Neural cell (in vitro differentiated cells): ENCODE data around the gene RRM1. TPM values are rescaled to one million over a fixed set of nuclear protein-coding genes. Genes with fewer than 3 reads are reported as not detected.

Experiments used
- H2AFZ ChIP-seq: fragments of 200-600, 300-800 bp; sonication (generic), shearing (Covaris generic); 2 replicates; pipeline ENCODE4 v1.6.0; 2014; ENCODE audit warnings: low read depth, mild to moderate bottlenecking, antibody characterized with exemption, low read length, moderate library complexity
- H3F3A ChIP-seq: fragments of 200-600 bp; shearing (Covaris generic); 2 replicates; pipeline ENCODE4 v1.6.1; 2016; ENCODE audit warnings: mild to moderate bottlenecking, moderate library complexity, mixed read lengths, antibody characterized with exemption, low read length; ENCODE audit not compliant: insufficient read depth, poor library complexity, severe bottlenecking
- H3K27ac ChIP-seq: fragments of 200-600, 300-800 bp; sonication (generic), shearing (Covaris generic); 2 replicates; pipeline ENCODE4 v1.5.1; 2014; ENCODE audit warnings: mild to moderate bottlenecking, low read length, moderate library complexity
- H3K27me3 ChIP-seq: fragments of 300-800, 200-600 bp; sonication (generic), shearing (Covaris generic); 2 replicates; pipeline ENCODE4 v1.6.0; 2014; ENCODE audit warnings: mild to moderate bottlenecking, low read depth, low read length, moderate library complexity; ENCODE audit not compliant: insufficient read depth
- H3K36me3 ChIP-seq: fragments of 300-800, 200-600 bp; sonication (generic), shearing (Covaris generic); 2 replicates; pipeline ENCODE4 v1.5.1; 2014; ENCODE audit warnings: mild to moderate bottlenecking, antibody characterized with exemption, low read length, moderate library complexity; ENCODE audit not compliant: insufficient read depth
- H3K4me2 ChIP-seq: fragments of 300-800, 200-600 bp; sonication (generic), shearing (Covaris generic); 2 replicates; pipeline ENCODE4 v1.6.0; 2014; ENCODE audit warnings: mild to moderate bottlenecking, low read length
- H3K4me3 ChIP-seq: fragments of 300-800, 200-600 bp; sonication (generic), shearing (Covaris generic); 2 replicates; pipeline ENCODE4 v1.5.1; 2014; ENCODE audit warnings: mild to moderate bottlenecking, low read length, moderate library complexity
- H3K79me2 ChIP-seq: fragments of 200-600 bp; shearing (Covaris generic); replicated peaks from 2 replicates; pipeline ENCODE4 v1.6.0; 2014; ENCODE audit warnings: mild to moderate bottlenecking, low read length, moderate library complexity; ENCODE audit not compliant: insufficient read depth
- H3K9ac ChIP-seq: fragments of 300-800, 200-600 bp; sonication (generic), shearing (Covaris generic); 2 replicates; pipeline ENCODE4 v1.6.1; 2016; ENCODE audit warnings: mild to moderate bottlenecking, low read length, mixed read lengths
- H3K9me2 ChIP-seq: fragments of 200-600 bp; shearing (Covaris generic); 2 replicates; pipeline ENCODE4 v1.6.1; 2016; ENCODE audit warnings: mild to moderate bottlenecking, low read length, mixed read lengths; ENCODE audit not compliant: insufficient read depth
- H3K9me3 ChIP-seq: fragments of 200-600, 300-800 bp; sonication (generic), shearing (Covaris generic); 2 replicates; pipeline ENCODE4 v1.6.1; 2016; ENCODE audit warnings: mild to moderate bottlenecking, mixed run types, low read length, moderate library complexity, mixed read lengths
- H4K20me1 ChIP-seq: fragments of 200-600 bp; shearing (Covaris generic); 2 replicates; pipeline ENCODE4 v1.6.1; 2016; ENCODE audit warnings: mild to moderate bottlenecking, mixed run types; ENCODE audit not compliant: insufficient read depth
- CTCF ChIP-seq: fragments of 450-650 bp; IDR thresholded peaks from 2 replicates; pipeline ENCODE4 v1.5.1; 2014; ENCODE audit warnings: antibody characterized with exemption, mild to moderate bottlenecking, moderate library complexity; ENCODE audit not compliant: poor library complexity, severe bottlenecking
- EP300 ChIP-seq: fragments of 450-650 bp; conservative IDR thresholded peaks from 2 replicates; pipeline ENCODE4 v1.6.1; 2014; ENCODE audit warnings: antibody characterized with exemption, mild to moderate bottlenecking, moderate library complexity; ENCODE audit not compliant: poor library complexity, severe bottlenecking
- EZH2 ChIP-seq: fragments of 200-600, 300-800 bp; shearing (Covaris generic), sonication (generic); IDR thresholded peaks from 2 replicates; pipeline ENCODE4 v1.6.1; 2014; ENCODE audit warnings: antibody characterized with exemption, low read length, borderline replicate concordance, mild to moderate bottlenecking; ENCODE audit not compliant: insufficient read depth, poor library complexity, severe bottlenecking
- MXI1 ChIP-seq: fragments of 450-650 bp; conservative IDR thresholded peaks from 2 replicates; pipeline ENCODE4 v1.6.1; 2014; ENCODE audit warnings: antibody characterized with exemption, mild to moderate bottlenecking; ENCODE audit not compliant: poor library complexity, severe bottlenecking
- POLR2AphosphoS5 ChIP-seq: IDR thresholded peaks from 2 replicates; pipeline ENCODE4 v1.6.1; 2012
- RAD21 ChIP-seq: fragments of 450-650 bp; conservative IDR thresholded peaks from 2 replicates; pipeline ENCODE4 v1.6.1; 2014; ENCODE audit warnings: antibody characterized with exemption, mild to moderate bottlenecking, moderate library complexity
- REST ChIP-seq: IDR thresholded peaks from 2 replicates; pipeline ENCODE4 v1.6.1; 2012; ENCODE audit warnings: borderline replicate concordance
- SMC3 ChIP-seq: fragments of 450-650 bp; conservative IDR thresholded peaks from 2 replicates; pipeline ENCODE4 v1.6.1; 2014; ENCODE audit warnings: antibody characterized with exemption, mild to moderate bottlenecking, moderate library complexity; ENCODE audit not compliant: poor library complexity
- TAF1 ChIP-seq: IDR thresholded peaks from 2 replicates; pipeline ENCODE4 v1.6.1; 2012; ENCODE audit warnings: low read depth
- polyA plus RNA-seq: library from polyadenylated mRNA; depleted of rRNA; stranded (reverse); fragments of >200 nt; gene quantifications from 2 replicates; pipeline ENCODE4 v1.2.3, GENCODE V29; 2014

The RRM1 gene
- polyA plus RNA-seq, 1 donor from 2014 or later = 65.9 TPM

GRCh38 chr11:4090258-4090657 is 4.3 kb upstream of the RRM1 start:
- Histone ChIP-seq H3F3A (no peaks in the 10 kb centered on the region), H3K9me3 (no peaks in the 10 kb centered on the region), H3K9me2 (no peaks in the 10 kb centered on the region), H2AFZ (no peak overlapping the region), H3K4me2 (no peak overlapping the region), H3K9ac (no peak overlapping the region), H3K36me3 (no peaks in the 10 kb centered on the region), H3K79me2 (no peaks in the 10 kb centered on the region), H3K4me3 (no peak overlapping the region), H3K27ac (no peak overlapping the region), H3K27me3 (no peaks in the 10 kb centered on the region), H4K20me1 (no peaks in the 10 kb centered on the region)
- no peak for TF ChIP-seq MXI1
- TF ChIP-seq EZH2 = no peak
- TF ChIP-seq POLR2AphosphoS5 = no peak
- TF ChIP-seq TAF1 = no peak

DNA sequence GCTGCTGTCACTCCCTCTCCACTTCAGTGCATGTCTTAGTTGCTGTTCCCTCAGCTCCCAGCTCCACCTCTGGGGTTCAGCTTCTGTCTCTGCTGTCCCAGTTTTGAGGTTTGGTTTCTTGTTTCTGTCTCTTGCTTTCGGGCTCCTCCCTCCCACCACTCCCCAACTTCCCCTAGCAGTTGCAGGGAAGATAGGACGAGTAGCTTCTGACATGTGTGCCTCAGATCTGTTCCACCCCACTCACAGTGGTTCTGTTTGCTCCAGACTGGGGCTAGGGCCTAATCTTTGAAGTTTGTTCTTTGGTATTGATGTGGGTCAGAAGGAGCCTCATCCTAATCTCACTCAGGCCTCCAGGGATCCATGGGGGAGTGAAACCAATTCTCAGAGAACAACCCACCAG is 2.6 kb upstream of the RRM1 start:
- H3K4me3 ChIP-seq = no peak overlapping the region
- H2AFZ ChIP-seq = no peak overlapping the region
- peaks cover 12% of the 10 kb centered on the region for H3K79me2 ChIP-seq
- no peaks in the 10 kb centered on the region for H4K20me1 ChIP-seq
- H3K4me2 ChIP-seq = no peak overlapping the region
- H3K9me2 ChIP-seq = no peaks in the 10 kb centered on the region
- no peak overlapping the region for H3K27ac ChIP-seq
- H3K9me3 ChIP-seq = no peaks in the 10 kb centered on the region
- no peaks in the 10 kb centered on the region for H3K27me3 ChIP-seq
- H3K9ac ChIP-seq = no peak overlapping the region
- TF ChIP-seq POLR2AphosphoS5 (no peak), TAF1 (no peak), EZH2 (no peak), EP300 (no peak), REST (no peak), CTCF (no peak), SMC3 (no peak), RAD21 (no peak), MXI1 (no peak)
- no peaks in the 10 kb centered on the region for H3F3A ChIP-seq
- H3K36me3 ChIP-seq = no peaks in the 10 kb centered on the region
